ENCODE data around the gene ST3GAL5.

GRCh38 chr2:85819811-85820510 lies 68.8 kb downstream of the ST3GAL5 start:
- TF ChIP-seq CTCF (IDR thresholded peaks at IDR 0.05; ENCODE audit: borderline replicate concordance, extremely low read depth, low read length, poor library complexity, severe bottlenecking) = no peak
- TF ChIP-seq EZH2 (IDR thresholded peaks at IDR 0.05; ENCODE audit: borderline replicate concordance, low read depth, low read length, severe bottlenecking) = no peak
